NCI-H748 treated with DMSO at 0.1 percent for 48 hours (cell line): ENCODE data around the gene FBXO15.

Source experiments
- DNase-seq: peaks from one replicate; lab custom pipeline; 2025; lab: John Stamatoyannopoulos, UW

Gene FBXO15

GRCh38 chr18:74060579-74060978 is 87.1 kb downstream of the FBXO15 start:
- no peak for DNase-seq

DNA sequence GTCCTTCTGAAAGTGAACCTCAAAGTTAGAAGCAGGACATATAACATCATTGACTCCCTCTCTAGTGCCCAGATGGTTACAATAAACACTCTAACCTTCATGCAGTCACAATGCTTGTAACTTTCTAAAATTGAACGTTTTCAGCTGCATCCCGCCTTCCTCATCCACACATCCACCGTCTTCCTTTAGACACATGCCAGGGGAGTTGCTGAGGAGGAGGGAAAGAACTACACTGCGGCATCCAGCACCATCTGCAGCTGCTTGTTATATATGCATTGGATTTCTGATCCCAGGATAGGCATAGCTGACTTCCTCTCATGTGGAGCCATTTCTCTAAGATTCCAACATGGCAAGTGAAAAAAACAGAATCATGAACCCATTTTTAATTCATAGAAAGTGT is 96.8 kb downstream of the FBXO15 start:
- DNase-seq, result no peak

DNA sequence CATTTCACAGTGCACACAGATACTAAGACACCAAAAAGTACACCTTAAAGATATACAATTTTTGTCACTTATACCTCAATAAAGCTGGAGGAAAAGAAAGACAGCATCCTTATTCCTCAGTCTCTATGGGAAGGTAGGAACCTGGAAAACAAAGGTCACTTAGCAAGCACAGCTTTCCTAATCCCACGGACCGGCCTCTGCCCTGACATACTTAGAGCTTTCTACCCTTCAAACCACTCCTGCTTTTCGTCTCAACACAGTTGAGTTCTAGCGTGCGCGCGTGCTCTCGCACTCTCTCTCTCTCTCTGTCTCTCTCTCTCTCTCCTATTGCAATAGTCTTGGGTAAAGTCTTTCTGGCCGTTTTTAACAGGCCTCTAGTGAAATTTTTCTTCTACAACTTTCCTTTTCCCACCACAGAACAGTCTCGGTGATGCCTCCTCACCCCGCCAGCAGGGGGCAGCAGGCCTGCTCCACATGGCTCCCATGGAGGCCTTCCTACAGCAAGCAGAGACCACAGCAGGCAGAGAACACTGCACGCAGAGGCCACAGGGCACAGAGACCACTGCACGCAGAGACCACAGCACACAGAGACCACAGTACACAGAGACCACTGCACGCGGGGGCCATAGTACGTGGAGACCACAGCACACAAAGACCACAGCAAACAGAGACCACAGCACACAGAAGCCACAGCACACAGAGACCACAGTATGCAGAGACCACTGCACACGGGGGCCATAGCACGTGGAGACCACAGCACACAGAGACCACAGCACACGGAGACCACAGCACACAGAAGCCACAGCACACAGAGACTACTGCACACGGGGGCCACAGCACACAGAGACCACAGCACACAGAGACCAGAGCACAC is 106.9 kb downstream of the FBXO15 start:
- no peak for DNase-seq

DNA sequence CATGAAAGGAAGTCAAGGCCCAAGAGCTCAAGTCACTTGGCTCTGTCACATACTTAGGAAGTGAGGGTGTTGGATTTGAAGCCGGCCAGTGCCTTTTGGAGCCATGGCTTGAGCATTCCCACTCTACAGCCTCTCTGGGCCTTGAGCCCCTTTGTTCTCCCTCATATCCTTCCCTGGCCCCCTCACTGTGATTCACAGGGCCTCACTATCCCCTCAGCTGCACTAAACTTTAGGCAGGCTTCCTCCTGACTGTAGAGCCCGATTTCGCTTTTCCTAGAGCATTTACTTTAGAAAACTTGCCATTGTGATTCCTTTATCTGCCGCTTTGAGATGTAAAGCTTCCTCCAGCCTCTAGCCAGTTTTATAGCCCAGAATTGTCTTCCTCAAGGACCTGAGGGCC is 107.6 kb downstream of the FBXO15 start:
- no peak for DNase-seq

DNA sequence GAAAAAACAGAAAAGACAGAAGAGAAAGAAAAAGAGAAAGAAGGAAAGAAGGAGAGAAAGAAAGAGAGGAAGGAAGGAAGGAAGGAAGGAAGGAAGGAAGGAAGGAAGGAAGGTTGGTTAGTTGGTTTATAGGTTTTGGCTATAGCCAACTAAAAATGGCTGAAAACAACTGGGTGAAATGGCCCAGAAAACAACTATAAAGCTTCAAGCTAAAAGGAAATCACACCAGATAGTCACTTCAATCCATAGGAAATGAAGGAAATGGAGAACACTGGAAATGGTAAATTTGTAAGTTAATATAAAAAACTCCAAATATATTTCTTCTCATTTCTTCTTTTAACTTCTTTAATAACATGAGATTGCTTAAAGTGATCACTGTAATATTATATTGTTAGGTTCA is 118.5 kb downstream of the FBXO15 start:
- no peak for DNase-seq
